G401.6 (cell line): ENCODE data around the gene DEFB128.
A peak's percentile ranks its signal among the peaks of the same experiment; 100 is the strongest.
"Not testable (repeated sequence)": the region's sequence is repeated elsewhere in the genome, so short reads cannot be mapped to it uniquely, and the experiment has no call there.

Source experiments
- FAIRE-seq: peaks from 2 replicates; lab custom pipeline; 2012; peaks lifted over from hg19 to GRCh38; lab: Jason Lieb, UNC

Gene DEFB128

DNA sequence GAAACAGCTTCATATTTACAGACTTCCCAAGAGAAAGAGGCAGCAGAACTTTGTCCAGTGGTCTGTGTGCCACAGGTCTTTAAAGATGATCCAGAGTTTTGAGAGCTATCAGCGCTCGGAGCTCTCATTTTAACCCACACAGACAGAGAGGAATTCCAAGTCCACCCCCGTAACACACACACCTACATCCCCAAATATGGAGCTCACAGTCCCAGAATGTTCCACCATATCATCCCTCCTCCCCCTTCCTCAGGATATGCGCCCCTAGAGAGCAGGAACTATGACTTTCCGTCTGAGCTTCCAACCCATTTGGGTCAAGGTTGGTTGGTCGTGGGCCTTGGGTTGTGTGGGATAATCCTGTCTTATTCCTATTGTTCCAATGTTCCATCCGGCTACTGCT is at the start of gene DEFB128:
DEFB128 (minus strand) TSS at position 101 of the 400 bp plus-strand sequence; CDS start at position 13, 88 bp downstream.
- FAIRE-seq, result no peak

DNA sequence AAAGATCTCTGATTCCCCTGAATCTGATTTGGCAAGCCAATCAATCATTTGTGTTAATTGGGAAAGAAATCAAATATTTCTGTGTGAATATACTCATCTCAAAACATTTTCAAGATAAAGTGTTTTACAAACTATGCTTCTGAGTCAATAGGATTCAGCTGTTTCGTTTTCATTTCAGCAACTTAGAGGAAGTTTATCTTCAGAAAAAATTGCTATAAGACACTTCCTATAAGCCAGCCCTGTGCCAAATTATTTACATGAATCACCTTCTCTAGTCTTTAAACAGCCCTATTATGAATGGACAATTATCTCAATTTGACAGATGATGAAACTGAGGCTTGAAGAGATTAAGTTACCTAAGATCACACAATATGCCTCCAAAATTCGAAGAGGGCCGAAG is 48.4 kb upstream of the DEFB128 start:
- no peak for FAIRE-seq

DNA sequence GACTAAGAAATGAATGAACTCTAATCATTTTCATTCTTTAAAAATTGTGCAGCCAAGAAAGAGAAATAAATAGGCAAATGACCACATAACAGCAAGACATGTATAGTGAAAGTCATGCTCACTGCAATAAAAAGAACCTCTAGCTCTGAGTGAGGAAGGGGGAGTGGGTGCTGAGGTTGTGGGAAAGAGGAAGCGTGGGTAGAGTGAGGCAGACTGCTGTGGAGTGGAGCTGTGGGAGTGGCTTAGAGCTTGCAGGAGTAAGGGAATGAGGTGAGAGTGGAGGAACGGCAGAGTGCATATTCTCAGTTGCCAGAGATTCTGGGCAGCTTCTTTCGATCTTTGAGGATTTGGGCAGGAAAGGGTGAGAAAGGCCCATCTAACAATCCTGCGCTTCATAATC is 48.0 kb upstream of the DEFB128 start:
- FAIRE-seq, result no peak

GRCh38 chr20:235891-236290 is 46.4 kb upstream of the DEFB128 start:
- no peak for FAIRE-seq

- FAIRE-seq, result no peak
Observed at GRCh38 chr20:227439-228105, 38.1 kb upstream of the DEFB128 start.

DNA sequence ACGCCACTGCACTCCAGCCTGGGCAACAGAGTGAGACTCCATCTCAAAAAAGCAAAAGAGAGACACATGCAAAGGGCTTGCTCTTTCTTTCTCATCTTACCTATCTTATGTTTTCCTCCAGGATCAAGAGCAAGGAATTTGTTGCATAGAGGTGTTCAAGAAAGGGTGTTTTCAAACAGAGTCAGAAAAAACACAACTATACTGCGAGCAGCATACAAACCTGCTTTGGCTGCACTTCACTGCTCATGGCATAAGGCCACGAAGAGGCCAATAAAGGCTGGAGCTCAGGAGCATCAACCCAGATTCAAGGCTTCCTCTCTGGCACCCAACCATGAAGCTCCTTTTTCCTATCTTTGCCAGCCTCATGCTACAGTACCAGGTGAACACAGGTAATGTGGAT is 37.4 kb upstream of the DEFB128 start, which contains the start of gene DEFB129:
DEFB129 (plus strand) TSS at position 301 of the 400 bp plus-strand sequence; CDS start at position 332, 31 bp downstream.
- FAIRE-seq, result no peak

DNA sequence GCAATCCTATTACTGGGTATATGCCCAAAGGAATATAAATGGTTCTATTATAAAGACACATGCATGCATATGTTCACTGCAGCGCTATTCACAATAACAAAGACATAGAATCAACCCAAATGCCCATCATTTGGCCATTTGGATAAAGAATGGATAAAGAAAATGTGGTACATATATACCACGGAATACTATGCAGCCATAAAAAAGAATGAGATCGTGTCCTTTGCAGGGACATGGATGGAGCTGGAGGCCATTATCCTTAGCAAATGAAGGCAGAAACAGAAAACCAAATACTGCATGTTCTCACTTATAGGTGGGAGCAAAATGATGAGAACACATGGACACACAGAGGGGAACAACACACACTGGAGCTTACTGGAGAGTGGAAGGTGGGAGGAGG is 36.4 kb upstream of the DEFB128 start:
- FAIRE-seq, result not testable (repeated sequence)

- FAIRE-seq, result no peak
Observed at GRCh38 chr20:221258-221830, 31.8 kb upstream of the DEFB128 start.

DNA sequence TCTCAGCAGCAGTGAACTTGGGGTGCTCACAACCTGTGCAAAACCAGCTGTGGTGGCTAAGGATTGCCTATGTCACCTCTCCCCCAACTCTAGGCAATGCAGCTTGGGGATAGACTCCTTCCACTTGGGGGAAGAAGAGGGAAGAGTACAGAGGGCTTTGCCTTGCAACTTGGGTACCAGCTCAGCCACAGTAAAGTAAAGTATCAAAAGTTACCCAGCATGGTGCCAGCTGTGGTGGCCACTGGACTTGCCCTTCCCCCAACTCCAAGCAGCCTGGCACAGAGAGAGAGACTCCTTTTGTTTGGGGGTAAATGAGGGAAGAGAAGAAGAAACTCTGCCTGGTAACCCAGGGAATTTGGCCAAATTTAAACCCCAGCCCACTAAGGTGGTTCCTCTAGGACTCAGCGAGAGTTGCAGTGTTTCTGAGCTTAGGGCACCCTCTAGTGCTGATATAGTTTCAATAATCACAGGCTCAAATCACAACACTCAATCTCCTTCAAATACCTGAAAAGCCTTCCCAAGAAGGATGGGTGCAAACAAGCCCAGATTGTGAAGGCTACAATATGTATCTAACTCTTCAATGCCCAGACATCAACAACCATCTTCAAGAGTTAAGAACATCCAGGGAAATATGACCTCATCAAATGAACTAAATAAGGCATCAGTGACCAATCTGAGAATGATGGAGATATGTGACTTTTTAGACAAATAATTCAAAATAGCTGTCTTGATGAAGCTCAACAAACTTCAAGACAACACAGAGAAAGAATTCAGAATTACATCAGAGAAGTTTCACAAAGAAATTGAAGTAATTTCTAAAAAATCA is 30.0 kb upstream of the DEFB128 start:
- FAIRE-seq, result peak; percentile 78

DNA sequence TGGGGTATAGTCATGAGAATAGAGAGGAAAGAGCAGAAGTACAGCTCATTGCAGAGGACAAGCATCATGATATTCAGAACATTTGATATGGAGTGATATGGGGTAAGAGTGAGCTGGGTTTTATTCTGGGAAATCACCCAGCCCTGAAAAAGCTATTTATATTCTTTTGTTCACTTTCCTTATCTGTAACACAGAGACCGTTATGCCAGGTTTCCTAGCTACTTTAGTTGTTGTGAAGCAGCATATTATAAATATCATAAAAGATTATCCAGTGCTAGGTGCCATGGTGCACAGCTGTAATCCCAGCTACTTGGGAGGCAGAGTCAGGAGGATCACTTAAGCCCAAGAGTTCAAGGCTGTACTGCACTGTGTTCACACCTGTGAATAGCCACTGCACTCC is 27.8 kb upstream of the DEFB128 start:
- no peak for FAIRE-seq

GRCh38 chr20:215796-216195 is 26.3 kb upstream of the DEFB128 start:
- FAIRE-seq, result no peak

DNA sequence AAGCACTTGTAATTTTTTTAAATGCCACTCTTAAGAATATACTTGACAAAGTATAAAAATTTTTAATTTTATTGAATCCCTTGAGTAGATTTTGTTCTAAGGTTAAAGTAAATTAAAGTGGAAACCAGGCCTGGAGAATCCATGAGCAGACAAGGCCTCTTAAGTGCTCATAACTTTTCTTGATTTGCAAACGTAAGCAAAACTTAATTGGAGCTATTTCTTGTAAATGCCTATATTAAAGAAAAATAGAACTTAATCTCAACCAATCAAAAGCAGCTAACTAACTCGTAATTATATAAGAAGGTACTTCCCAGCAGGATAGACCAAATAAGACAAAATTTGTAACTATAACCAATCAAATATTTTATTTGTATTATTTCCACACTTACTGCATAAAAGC is 24.9 kb upstream of the DEFB128 start:
- FAIRE-seq, result no peak

DNA sequence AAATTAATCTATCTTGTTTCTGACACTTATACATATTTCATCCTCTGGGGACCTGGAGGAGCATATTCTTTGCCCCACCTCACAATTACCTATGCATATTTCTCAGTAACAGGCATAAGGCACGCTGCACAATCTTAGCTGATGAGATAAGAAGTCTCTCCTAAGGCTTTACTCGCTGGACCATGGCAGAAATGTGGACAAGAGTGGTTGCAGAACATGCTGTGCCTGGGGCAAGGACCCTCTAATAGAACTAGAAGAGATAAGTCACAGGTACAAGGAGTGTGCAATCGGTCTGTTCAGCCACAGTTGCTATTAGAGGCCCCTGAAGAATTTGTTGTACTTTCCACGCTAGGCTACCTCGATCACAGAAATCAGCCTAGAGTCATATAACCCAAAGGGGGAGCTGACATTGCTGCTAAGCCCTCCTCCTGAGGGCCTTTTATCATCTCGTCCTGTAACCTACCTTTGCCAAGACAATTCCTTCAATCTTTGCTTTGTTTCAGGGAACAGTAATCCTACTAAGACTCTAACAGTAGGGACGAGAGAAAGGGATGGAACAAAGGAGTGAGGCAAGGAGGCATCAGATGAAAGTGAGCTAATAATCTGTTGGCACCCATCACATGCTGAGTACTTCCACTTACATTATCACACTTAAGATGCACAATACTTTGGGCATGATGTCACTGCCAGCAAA is 21.4 kb upstream of the DEFB128 start:
- FAIRE-seq, result no peak

DNA sequence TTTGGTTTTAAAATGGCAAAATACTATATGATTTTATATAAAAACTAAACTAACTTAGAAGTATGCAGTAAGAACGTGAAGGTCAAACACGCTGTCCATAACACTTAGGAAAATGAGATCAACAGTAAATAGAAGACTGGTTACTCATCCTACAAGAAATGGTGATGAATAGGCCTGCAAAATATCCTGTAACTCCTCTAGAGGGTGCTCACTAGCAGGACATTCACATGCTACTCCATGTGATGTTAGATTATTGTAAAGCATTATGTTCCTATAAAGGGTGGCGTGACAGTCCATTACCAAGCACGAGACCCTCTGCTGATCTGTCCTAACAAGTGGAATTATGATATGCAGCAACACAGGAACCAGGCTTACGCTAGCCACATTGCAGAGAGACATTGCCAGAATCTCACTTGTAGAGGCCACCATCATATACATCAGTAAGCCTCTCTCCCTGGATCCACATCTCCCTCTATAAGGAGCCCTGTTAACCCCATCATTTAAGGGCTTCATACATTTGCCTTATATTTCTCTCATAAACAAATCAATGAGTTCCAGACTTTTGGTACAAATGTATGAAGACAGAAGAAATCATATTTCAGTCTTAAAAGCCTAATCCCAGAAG is 19.5 kb upstream of the DEFB128 start:
- FAIRE-seq, result peak; percentile 88

- not testable (repeated sequence) for FAIRE-seq
Observed at GRCh38 chr20:203630-204029, 14.1 kb upstream of the DEFB128 start.

DNA sequence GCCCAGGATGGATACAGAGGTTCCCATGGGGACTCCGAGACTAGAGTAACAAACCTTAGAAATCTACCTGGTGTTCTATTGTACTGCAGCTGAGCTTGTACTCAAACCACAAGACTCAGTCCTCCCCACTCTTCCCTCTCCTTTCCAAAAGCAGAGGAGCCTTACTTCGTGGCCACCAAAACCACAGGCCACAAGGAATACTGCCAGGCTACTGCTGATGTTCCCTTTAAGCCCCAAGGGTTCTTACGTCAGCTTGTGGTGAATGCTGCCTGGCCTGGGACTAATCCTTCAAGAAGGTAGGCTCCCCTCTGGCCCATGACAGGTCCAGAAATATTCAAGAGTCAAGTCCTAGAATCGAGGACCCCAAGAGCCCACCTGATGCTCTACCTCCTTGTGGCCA is 10.5 kb upstream of the DEFB128 start:
- FAIRE-seq, result no peak

- no peak for FAIRE-seq
Observed at GRCh38 chr20:198225-198624, 8.7 kb upstream of the DEFB128 start.

- FAIRE-seq, result no peak
Observed at GRCh38 chr20:187733-188132, 1.8 kb downstream of the DEFB128 start.

GRCh38 chr20:184288-184687 is 5.2 kb downstream of the DEFB128 start:
- FAIRE-seq, result no peak

DNA sequence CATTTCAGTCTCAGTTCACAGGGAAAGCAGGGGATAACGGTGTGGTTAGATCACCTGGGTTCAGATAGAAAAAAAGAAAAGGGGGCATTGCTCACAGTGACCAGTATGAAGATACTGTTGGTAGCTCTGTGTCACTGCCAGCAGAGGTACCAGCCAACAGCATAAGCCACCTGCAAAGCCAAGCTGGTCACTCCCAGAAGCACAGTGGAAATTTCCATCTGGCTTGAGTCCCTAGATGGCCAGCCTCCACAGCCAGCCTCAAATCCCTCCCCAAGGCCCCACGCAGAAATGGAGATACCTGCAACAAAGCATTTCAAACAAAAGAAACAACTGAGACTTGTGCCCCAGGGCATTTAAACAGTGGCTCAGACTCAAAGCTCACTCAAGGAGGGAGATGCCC is 20.6 kb downstream of the DEFB128 start:
- FAIRE-seq, result no peak

GRCh38 chr20:164618-165017 is 24.9 kb downstream of the DEFB128 start:
- no peak for FAIRE-seq

DNA sequence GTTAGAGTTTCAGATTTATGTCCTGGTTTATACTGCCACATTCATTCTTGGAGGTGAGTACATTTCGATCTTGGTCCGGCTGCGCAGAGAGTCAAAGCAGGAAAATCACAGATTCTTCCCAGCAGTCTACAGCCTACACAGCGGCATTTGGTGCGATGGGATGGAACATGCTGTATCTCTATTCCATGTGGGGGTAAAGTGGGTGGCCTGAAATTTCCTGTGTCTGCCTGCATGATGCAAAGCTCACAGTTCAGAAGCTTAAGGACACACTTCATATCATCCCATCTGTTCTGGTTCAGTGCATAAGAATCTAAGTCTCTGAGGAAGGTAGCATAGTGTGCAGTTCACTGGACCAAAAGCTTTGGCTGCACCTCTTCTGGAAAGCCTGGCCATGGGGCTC is 32.4 kb downstream of the DEFB128 start, which contains the start of gene DEFB127:
DEFB127 (plus strand) TSS at position 301 of the 400 bp plus-strand sequence; CDS start at position 392, 91 bp downstream.
- no peak for FAIRE-seq
